Esophagus squamous epithelium (tissue), 4 donors: ENCODE measurements around the gene IFITM2.
"Not testable (repeated sequence)": the region's sequence is repeated elsewhere in the genome, so short reads cannot be mapped to it uniquely, and the experiment has no call there.

Experiments
- CTCF ChIP-seq, 6 experiments: fragments of 450-650 bp in 4 of 6; fragments of 200-600 bp in 2 of 6; sonication (generic) in 2 of 6; IDR thresholded peaks; one replicate each; pipeline ENCODE4 v1.5.1; 2016 to 2019; ENCODE audit warnings: antibody characterized with exemption in 6 of 6, mild to moderate bottlenecking in 4 of 6, moderate library complexity in 4 of 6
- POLR2A ChIP-seq, 4 donors: fragments of 450-650 bp; IDR thresholded peaks; one replicate each; pipeline ENCODE4 v1.6.1; 2017; ENCODE audit warnings: antibody characterized with exemption in 4 of 4, mild to moderate bottlenecking in 4 of 4, moderate library complexity in 3 of 4

GRCh38 chr11:314554-314875, 6.9 kb downstream of the IFITM2 start:
- not testable (repeated sequence) for TF ChIP-seq CTCF, POLR2A (IDR thresholded peaks at IDR 0.05)
